Measurements from ENCODE around the gene PDE11A.

DNA sequence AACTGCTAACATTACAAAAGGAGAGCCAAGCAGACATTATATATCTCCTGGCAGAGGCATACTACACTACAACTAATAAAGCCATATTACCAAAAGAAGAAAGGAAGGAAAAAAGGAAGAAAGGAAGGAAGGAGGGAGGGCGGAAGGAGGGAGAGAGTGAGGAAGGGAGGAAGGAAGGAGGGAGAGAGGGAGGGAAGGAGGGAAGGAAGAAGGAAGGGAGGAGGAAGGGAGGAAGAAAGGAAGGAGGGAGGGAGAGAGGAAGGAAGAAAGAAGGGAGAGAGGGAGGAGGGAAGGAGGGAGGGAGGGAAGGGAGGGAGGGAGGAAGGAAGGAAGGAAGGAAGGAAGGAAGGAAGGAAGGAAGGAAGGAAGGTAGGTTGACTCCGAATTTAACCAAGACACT lies 133.4 kb downstream of the PDE11A start:
- TF ChIP-seq, protein P1, sequence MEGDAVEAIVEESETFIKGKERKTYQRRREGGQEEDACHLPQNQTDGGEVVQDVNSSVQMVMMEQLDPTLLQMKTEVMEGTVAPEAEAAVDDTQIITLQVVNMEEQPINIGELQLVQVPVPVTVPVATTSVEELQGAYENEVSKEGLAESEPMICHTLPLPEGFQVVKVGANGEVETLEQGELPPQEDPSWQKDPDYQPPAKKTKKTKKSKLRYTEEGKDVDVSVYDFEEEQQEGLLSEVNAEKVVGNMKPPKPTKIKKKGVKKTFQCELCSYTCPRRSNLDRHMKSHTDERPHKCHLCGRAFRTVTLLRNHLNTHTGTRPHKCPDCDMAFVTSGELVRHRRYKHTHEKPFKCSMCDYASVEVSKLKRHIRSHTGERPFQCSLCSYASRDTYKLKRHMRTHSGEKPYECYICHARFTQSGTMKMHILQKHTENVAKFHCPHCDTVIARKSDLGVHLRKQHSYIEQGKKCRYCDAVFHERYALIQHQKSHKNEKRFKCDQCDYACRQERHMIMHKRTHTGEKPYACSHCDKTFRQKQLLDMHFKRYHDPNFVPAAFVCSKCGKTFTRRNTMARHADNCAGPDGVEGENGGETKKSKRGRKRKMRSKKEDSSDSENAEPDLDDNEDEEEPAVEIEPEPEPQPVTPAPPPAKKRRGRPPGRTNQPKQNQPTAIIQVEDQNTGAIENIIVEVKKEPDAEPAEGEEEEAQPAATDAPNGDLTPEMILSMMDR (IDR thresholded peaks at IDR 0.05): no peak
- no peak for TF ChIP-seq POLR2A (IDR thresholded peaks at IDR 0.05; ENCODE audit: low read depth)
